Gastrocnemius medialis (tissue), 4 donors: ENCODE measurements around the gene C19orf25. TPM values are rescaled to one million over a fixed set of nuclear protein-coding genes. Genes with fewer than 3 reads are reported as not detected.

Experiments used
- ATAC-seq, 2 donors: fragments of 150-250 bp; one replicate each; pipeline ENCODE4 v1.9.1; 2016
- DNase-seq, 2 donors: peaks; one replicate each; pipeline ENCODE4 v3.0.0-alpha.2; 2019
- H3K27ac ChIP-seq, 4 donors: fragments of 200-600 bp; sonication (generic); 1 replicate in 1 of 4; 2 replicates in 3 of 4; pipeline ENCODE4 v1.5.1; 2016 to 2018; ENCODE audit warnings: mild to moderate bottlenecking in 2 of 4, moderate library complexity in 1 of 4
- H3K27me3 ChIP-seq, 3 donors: fragments of 200-600 bp; sonication (generic) in 2 of 3; 1 replicate in 1 of 3; 2 replicates in 2 of 3; pipeline versions ENCODE4 v1.5.1 to v1.6.0; 2016 to 2019; ENCODE audit warnings: mild to moderate bottlenecking in 1 of 3, moderate library complexity in 1 of 3
- H3K36me3 ChIP-seq, 2 donors: fragments of 200-600 bp; sonication (generic) in 1 of 2; one replicate each; pipeline ENCODE4 v1.5.1; 2017 to 2018
- H3K4me1 ChIP-seq, 2 donors: fragments of 200-600 bp; sonication (generic) in 1 of 2; one replicate each; pipeline ENCODE4 v1.5.1; 2016 to 2017; ENCODE audit warnings: mild to moderate bottlenecking in 2 of 2
- H3K4me3 ChIP-seq, 4 donors: fragments of 200-600 bp; sonication (generic) in 3 of 4; 1 replicate in 1 of 4; 2 replicates in 3 of 4; pipeline ENCODE4 v1.5.1; 2016 to 2019; ENCODE audit warnings: mild to moderate bottlenecking in 2 of 4
- H3K9me3 ChIP-seq, 3 donors: fragments of 200-600 bp; sonication (generic) in 2 of 3; 1 replicate in 1 of 3; 2 replicates in 2 of 3; pipeline ENCODE4 v1.5.1; 2016 to 2019
- POLR2A ChIP-seq, 2 donors: fragments of 450-650 bp; IDR thresholded peaks; one replicate each; pipeline ENCODE4 v1.6.1; 2017; ENCODE audit warnings: antibody characterized with exemption in 2 of 2, mild to moderate bottlenecking in 2 of 2, moderate library complexity in 2 of 2
- in situ Hi-C, 4 donors: fragments of 200-750 bp; cut with MboI; loops; one replicate each; pipeline versions ENCODE4 v1.15.0 to v1.8.0; 2017; ENCODE audit warnings: low sequenced_read_pairs in 4 of 4
- intact Hi-C: fragments of 100-400 bp; cut with DNase I; formaldehyde crosslinking; loops from one replicate; pipeline ENCODE4 v1.15.1; 2023; ENCODE audit warnings: low total_unique reads
- total RNA-seq, 4 donors: library from RNA; depleted of rRNA; stranded (reverse); fragments of >200 nt; gene quantifications; one replicate each; pipeline versions ENCODE4 v1.1.0 to v1.2.3, GENCODE V29; 2016
- TF ChIP-seq, protein P1 (sequence below), 5 experiments: fragments of 450-650 bp in 3 of 5; fragments of 200-600 bp in 2 of 5; sonication (generic) in 2 of 5; IDR thresholded peaks in 4 of 5; conservative IDR thresholded peaks in 1 of 5; 1 replicate in 4 of 5; 2 replicates in 1 of 5; pipeline ENCODE4 v1.5.1; 2016 to 2019; ENCODE audit warnings: antibody characterized with exemption in 5 of 5, mild to moderate bottlenecking in 3 of 5, moderate library complexity in 3 of 5

The C19orf25 gene
- total RNA-seq, 4 donors from 2014 or later, result 18.7 to 25.7 (median 19.9) TPM

GRCh38 chr19:1460033-1460995 lies 18.7 kb downstream of the C19orf25 start:
- Histone ChIP-seq H3K4me1 (no peaks in the 10 kb centered on the region), H3K36me3 (no peaks in the 10 kb centered on the region), H3K9me3 (no peaks in the 10 kb centered on the region), H3K4me3 (no peak overlapping the region), H3K27me3 (peaks cover 25 to 50% (median 35%) of the 10 kb centered on the region in 3 donors), H3K27ac (no peak overlapping the region)
- intact Hi-C loops (no loop called here), in situ Hi-C loops (no loop called here)
- no peak for ATAC-seq
- TF ChIP-seq, protein P1, sequence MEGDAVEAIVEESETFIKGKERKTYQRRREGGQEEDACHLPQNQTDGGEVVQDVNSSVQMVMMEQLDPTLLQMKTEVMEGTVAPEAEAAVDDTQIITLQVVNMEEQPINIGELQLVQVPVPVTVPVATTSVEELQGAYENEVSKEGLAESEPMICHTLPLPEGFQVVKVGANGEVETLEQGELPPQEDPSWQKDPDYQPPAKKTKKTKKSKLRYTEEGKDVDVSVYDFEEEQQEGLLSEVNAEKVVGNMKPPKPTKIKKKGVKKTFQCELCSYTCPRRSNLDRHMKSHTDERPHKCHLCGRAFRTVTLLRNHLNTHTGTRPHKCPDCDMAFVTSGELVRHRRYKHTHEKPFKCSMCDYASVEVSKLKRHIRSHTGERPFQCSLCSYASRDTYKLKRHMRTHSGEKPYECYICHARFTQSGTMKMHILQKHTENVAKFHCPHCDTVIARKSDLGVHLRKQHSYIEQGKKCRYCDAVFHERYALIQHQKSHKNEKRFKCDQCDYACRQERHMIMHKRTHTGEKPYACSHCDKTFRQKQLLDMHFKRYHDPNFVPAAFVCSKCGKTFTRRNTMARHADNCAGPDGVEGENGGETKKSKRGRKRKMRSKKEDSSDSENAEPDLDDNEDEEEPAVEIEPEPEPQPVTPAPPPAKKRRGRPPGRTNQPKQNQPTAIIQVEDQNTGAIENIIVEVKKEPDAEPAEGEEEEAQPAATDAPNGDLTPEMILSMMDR (IDR thresholded peaks at IDR 0.05 in 4 of 5, conservative IDR thresholded peaks at IDR 0.05 in 1 of 5), result no peak
- DNase-seq, result no peak

DNA sequence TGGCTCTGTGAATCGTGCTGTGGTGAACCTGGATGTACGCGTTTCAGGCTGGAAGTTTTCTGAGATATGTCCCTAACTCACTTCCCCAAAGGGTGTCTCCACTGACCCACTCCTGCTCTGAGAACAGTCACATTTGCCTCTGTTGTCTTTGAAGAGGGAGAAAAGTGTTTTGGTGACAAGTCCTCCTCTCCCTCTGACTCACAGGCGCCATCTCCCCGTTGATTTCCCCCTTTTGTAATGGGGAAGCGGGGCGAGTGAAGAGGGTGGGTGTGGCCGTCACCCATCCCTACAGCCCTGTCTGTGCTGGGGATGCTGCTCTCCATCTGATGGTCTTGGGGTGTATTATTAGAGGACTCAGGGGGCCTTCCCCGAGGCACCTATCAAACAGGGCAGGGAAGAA lies 19.5 kb downstream of the C19orf25 start:
- in situ Hi-C loops, result no loop called here
- TF ChIP-seq POLR2A (IDR thresholded peaks at IDR 0.05), result no peak
- TF ChIP-seq, protein P1 (IDR thresholded peaks at IDR 0.05 in 4 of 5, conservative IDR thresholded peaks at IDR 0.05 in 1 of 5), result no peak
- ATAC-seq, result no peak
- no peak overlapping the region for H3K27ac ChIP-seq
- H3K4me3 ChIP-seq, result no peak overlapping the region
- no peak for DNase-seq
- H3K4me1 ChIP-seq, result no peaks in the 10 kb centered on the region
- H3K9me3 ChIP-seq, result no peaks in the 10 kb centered on the region
- no peaks in the 10 kb centered on the region for H3K36me3 ChIP-seq
- intact Hi-C loops, result no loop called here
- peaks cover 33 to 53% (median 36%) of the 10 kb centered on the region in 3 donors for H3K27me3 ChIP-seq

GRCh38 chr19:1457892-1458291 lies 21.1 kb downstream of the C19orf25 start:
- Histone ChIP-seq H3K27ac (no peak overlapping the region), H3K27me3 (peaks cover 45 to 61% (median 46%) of the 10 kb centered on the region in 3 donors), H3K4me3 (no peak overlapping the region), H3K4me1 (peaks cover 0 to 9% of the 10 kb centered on the region in 2 donors), H3K9me3 (no peaks in the 10 kb centered on the region), H3K36me3 (no peaks in the 10 kb centered on the region)
- DNase-seq (no peak), ATAC-seq (no peak)
- intact Hi-C loops (no loop called here), in situ Hi-C loops (no loop called here)
- TF ChIP-seq, protein P1 (IDR thresholded peaks at IDR 0.05 in 4 of 5, conservative IDR thresholded peaks at IDR 0.05 in 1 of 5), result no peak
- TF ChIP-seq POLR2A (IDR thresholded peaks at IDR 0.05), result no peak

DNA sequence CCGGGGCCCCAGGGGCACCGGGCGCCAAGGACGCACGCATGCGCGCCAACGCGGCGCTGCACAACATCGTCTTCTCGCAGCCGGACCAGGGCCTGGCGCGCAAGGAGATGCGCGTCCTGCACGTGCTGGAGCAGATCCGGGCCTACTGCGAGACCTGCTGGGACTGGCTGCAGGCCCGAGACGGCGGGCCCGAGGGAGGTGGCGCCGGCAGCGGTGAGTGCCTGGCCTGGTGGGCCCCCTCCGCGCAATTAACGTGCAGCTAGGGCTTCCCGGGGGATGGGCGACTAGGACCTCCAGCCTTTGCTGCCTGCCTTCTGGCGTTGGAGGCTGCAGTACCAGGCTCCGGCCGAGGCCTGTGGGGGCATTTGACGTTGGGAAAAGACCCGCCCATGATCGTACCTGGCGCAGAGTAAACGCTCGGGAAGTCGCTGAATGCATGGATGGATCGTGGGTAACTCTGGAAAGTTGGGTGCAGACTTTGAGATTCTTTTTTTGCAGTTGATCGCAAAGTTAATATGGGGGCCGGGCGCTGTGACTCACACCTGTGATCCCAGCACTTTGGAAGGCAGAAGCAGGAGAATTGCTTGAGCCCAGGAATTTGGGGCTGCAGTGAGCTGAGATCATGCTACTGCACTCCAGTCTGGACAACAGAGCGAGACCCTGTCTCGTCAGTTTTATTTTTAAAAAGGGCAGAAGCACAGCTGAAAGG lies 21.8 kb downstream of the C19orf25 start:
- Histone ChIP-seq H3K4me3 (no peak overlapping the region), H3K27ac (no peak overlapping the region), H3K27me3 (peaks cover 52 to 65% (median 53%) of the 10 kb centered on the region in 3 donors), H3K9me3 (no peaks in the 10 kb centered on the region), H3K4me1 (peaks cover 0 to 9% of the 10 kb centered on the region in 2 donors), H3K36me3 (no peaks in the 10 kb centered on the region)
- in situ Hi-C loops, result no loop called here
- ATAC-seq (no peak), DNase-seq (no peak)
- intact Hi-C loops, result no loop called here
- TF ChIP-seq, protein P1 (IDR thresholded peaks at IDR 0.05 in 4 of 5, conservative IDR thresholded peaks at IDR 0.05 in 1 of 5), result no peak
- no peak for TF ChIP-seq POLR2A (IDR thresholded peaks at IDR 0.05)
